ENCODE results near the gene PCMT1. TPM values are rescaled to one million over a fixed set of nuclear protein-coding genes. Genes with fewer than 3 reads are reported as not detected.

The PCMT1 gene
- total RNA-seq: 10 to 100 TPM; 33.9 to 63.1 (median 53.1) TPM
- 47.7 TPM for total RNA-seq (2013)
- total RNA-seq: 18.7 to 92.8 (median 38.8) reads per million in 29 experiments

DNA sequence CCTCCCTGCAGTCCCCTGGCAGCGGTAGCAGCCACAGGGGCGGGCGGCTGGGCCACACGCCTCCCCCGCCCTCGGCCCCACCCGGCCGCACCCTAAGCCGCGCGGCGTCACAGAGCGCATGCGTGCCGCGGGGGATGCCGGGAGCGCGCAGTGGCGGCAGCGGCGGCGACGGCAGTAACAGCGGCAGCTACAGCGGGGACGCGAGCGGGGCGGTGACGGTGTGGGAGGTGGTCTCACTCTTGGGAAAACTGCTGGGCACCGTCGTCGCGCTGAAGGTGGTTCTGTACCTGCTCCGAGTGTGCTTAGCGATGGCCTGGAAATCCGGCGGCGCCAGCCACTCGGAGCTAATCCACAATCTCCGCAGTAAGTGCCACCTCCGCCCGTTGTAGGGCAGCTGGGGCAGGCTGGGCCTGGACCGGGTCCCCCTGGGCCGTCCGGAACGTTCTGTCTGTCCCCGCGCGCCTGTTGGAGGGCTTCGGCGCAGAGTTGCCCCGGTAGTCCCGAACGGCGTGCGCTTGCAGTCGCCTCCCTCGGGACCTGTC is at the start of gene PCMT1:
Gene PCMT1 (plus strand): TSS at position 148 of the 542 bp plus-strand sequence. CDS start 161 bp downstream, at position 309.
- Histone ChIP-seq H3K4me1 (ENCODE audit: control insufficient read depth in 1 of 2, extremely low read depth in 1 of 2, insufficient read depth in 2 of 2, low read length in 2 of 2) (peaks cover 19 to 40% of the 10 kb centered on the region in 2 experiments), H3K4me3 (ENCODE audit: control insufficient read depth in 1 of 2, extremely low read depth in 1 of 2, low read length in 1 of 2) (peak within 1 kb of the TSS; percentile 80 to 99), H3K36me3 (ENCODE audit: control insufficient read depth in 2 of 2, extremely low read depth in 1 of 2, insufficient read depth in 1 of 2, low read length in 1 of 2) (no peaks in the 10 kb centered on the region), H3K27me3 (replicated peaks in 1 of 2; ENCODE audit: control insufficient read depth in 2 of 2, extremely low read depth in 1 of 2, insufficient read depth in 2 of 2, low read length in 1 of 2) (no peaks in the 10 kb centered on the region), H3K9me3 (no peaks in the 10 kb centered on the region), H3K27ac (ENCODE audit: low read length) (peak within 1 kb of the TSS; percentile 80)
- Mint-ChIP-seq H3K27ac (peak within 1 kb of the TSS; percentile 80 to 85), H3K36me3 (no peaks in the 10 kb centered on the region), H3K27me3 (no peaks in the 10 kb centered on the region), H3K4me1 (peaks cover 35 to 52% (median 50%) of the 10 kb centered on the region in 3 donors), H3K4me3 (peak within 1 kb of the TSS; percentile 84 to 99 (median 88)), H3K9me3 (no peaks in the 10 kb centered on the region)
- peak; percentile 86 to 89 (median 88) for ATAC-seq (replicated peaks in 1 of 4)
- POLR2A ChIA-PET: interaction anchor here (0.6 to 1.0 kb wide), 2 partner anchors 18 to 32 kb away, joined by 4 to 5 read pairs; partner anchors contain the start of gene LATS1 (in 1 of the 2)
- under 1% methylated on average over 60 of the region's 60 CpGs for WGBS (ENCODE audit: insufficient coverage)
- CTCF ChIA-PET: interaction anchor here (0.5 to 1.0 kb wide), 5 partner anchors 10 to 1662 kb away, joined by 3 read pairs; no protein-coding TSS in a partner anchor
- peak; percentile 75 to 96 (median 86) for DNase-seq

DNA sequence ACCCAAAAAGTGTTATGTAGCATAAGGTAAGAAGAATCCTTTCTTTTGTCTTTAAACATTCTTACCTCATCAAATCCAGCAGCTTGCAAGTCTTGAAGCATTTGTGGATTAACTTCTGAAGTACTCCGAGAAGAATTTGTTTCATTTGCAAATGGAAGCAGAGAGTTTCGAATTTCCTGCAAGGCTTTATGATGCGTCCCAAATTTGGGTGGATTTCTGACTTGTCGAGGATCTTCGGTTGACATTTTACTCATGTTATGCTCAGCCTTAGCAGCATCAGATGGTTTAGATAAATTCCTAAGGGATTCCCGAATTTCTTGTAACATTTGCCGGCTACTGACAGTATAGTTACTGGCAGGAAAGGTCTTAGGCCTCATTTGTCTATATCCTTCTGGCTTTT is 47.8 kb upstream of the PCMT1 start:
- ChIA-PET CTCF (interaction anchor here in 1 of 2 donors (0.6 kb wide), 1 partner anchor 146 kb away, joined by 3 read pairs; no protein-coding TSS in a partner anchor), POLR2A (interaction anchor here (0.5 to 0.9 kb wide), 3 partner anchors 17 to 614 kb away, joined by 3 to 6 read pairs (median 4); no protein-coding TSS in a partner anchor)
- Mint-ChIP-seq H3K9me3 (no peaks in the 10 kb centered on the region), H3K27ac (no peak overlapping the region), H3K36me3 (peaks cover 3% of the 10 kb centered on the region), H3K4me1 (peaks cover 42 to 55% (median 52%) of the 10 kb centered on the region in 3 donors), H3K4me3 (peak overlapping the region in 1 of 3 donors; percentile 10), H3K27me3 (no peaks in the 10 kb centered on the region)
- Histone ChIP-seq H3K9me3 (no peaks in the 10 kb centered on the region), H3K36me3 (ENCODE audit: control insufficient read depth in 2 of 2, extremely low read depth in 1 of 2, insufficient read depth in 1 of 2, low read length in 1 of 2) (peaks cover 0 to 31% of the 10 kb centered on the region in 2 donors), H3K4me3 (ENCODE audit: control insufficient read depth in 1 of 2, extremely low read depth in 1 of 2, low read length in 1 of 2) (no peak overlapping the region), H3K27me3 (replicated peaks in 1 of 2; ENCODE audit: control insufficient read depth in 2 of 2, extremely low read depth in 1 of 2, insufficient read depth in 2 of 2, low read length in 1 of 2) (no peaks in the 10 kb centered on the region), H3K27ac (ENCODE audit: low read length) (no peak overlapping the region), H3K4me1 (ENCODE audit: control insufficient read depth in 1 of 2, extremely low read depth in 1 of 2, insufficient read depth in 2 of 2, low read length in 2 of 2) (peaks cover 2 to 18% of the 10 kb centered on the region in 2 experiments)
- ATAC-seq (replicated peaks in 1 of 4) (no peak), DNase-seq (no peak)
- 96% methylated on average over 5 of the region's 7 CpGs for WGBS (ENCODE audit: insufficient coverage)

DNA sequence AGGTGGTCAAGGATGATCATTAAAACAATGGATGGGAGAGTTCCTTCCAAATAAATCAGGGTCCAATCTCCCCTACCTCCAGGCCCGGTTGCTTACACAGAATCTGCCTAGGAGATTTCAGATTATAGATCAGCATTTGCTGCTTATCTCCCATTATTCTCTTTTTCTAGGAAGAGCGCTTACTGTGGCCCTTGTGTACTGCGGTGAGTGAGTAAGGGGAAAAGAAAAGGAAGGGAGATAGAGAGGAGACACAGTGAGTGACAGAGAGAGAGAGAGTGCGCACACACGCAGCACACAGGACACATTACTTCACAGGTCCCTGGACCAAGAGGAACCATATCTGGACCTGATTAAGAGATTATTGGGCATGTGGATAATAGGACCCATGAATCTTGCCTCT is 37.8 kb upstream of the PCMT1 start:
- no peak for ATAC-seq (replicated peaks in 1 of 4)
- ChIA-PET POLR2A (no interaction called here), CTCF (no interaction called here)
- peaks cover 19 to 31% of the 10 kb centered on the region in 2 experiments for H3K4me1 ChIP-seq (ENCODE audit: control insufficient read depth in 1 of 2, extremely low read depth in 1 of 2, insufficient read depth in 2 of 2, low read length in 2 of 2)
- Mint-ChIP-seq H3K27ac (no peak overlapping the region), H3K4me3 (no peak overlapping the region), H3K4me1 (peaks cover 71 to 73% (median 73%) of the 10 kb centered on the region in 3 donors), H3K9me3 (no peaks in the 10 kb centered on the region), H3K27me3 (no peaks in the 10 kb centered on the region), H3K36me3 (peaks cover 9% of the 10 kb centered on the region)
- WGBS (ENCODE audit: insufficient coverage): no CpG with 5 or more reads among the region's 5 CpGs
- peaks cover 0 to 9% of the 10 kb centered on the region in 2 donors for H3K36me3 ChIP-seq (ENCODE audit: control insufficient read depth in 2 of 2, extremely low read depth in 1 of 2, insufficient read depth in 1 of 2, low read length in 1 of 2)
- H3K27me3 ChIP-seq (replicated peaks in 1 of 2; ENCODE audit: control insufficient read depth in 2 of 2, extremely low read depth in 1 of 2, insufficient read depth in 2 of 2, low read length in 1 of 2): no peaks in the 10 kb centered on the region
- no peak for DNase-seq
- no peak overlapping the region for H3K4me3 ChIP-seq (ENCODE audit: control insufficient read depth in 1 of 2, extremely low read depth in 1 of 2, low read length in 1 of 2)
- H3K9me3 ChIP-seq: no peaks in the 10 kb centered on the region
- H3K27ac ChIP-seq (ENCODE audit: low read length): no peak overlapping the region

DNA sequence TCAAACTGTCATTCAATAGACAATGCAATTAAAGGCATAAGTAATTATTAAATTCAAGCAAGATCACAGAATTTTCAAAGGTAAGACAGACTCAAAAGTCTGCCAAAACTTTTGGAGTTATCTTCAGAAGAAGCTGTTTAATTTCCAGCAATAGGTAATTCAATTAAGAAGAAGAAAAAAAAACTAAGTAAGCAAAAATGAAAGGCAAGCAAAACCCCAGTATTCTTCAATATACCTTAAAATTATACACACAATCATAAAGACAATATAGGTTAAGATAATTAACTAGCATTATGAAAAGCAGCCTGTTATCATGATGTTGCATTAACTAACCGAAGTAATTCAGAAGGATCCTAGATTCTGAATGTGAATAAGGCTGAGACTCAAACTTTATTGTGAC is 35.1 kb upstream of the PCMT1 start:
- Histone ChIP-seq H3K9me3 (no peaks in the 10 kb centered on the region), H3K4me1 (ENCODE audit: control insufficient read depth in 1 of 2, extremely low read depth in 1 of 2, insufficient read depth in 2 of 2, low read length in 2 of 2) (peaks cover 25 to 36% of the 10 kb centered on the region in 2 experiments), H3K4me3 (ENCODE audit: control insufficient read depth in 1 of 2, extremely low read depth in 1 of 2, low read length in 1 of 2) (no peak overlapping the region), H3K27me3 (replicated peaks in 1 of 2; ENCODE audit: control insufficient read depth in 2 of 2, extremely low read depth in 1 of 2, insufficient read depth in 2 of 2, low read length in 1 of 2) (no peaks in the 10 kb centered on the region), H3K27ac (ENCODE audit: low read length) (no peak overlapping the region), H3K36me3 (ENCODE audit: control insufficient read depth in 2 of 2, extremely low read depth in 1 of 2, insufficient read depth in 1 of 2, low read length in 1 of 2) (peaks cover 0 to 6% of the 10 kb centered on the region in 2 donors)
- no peaks in the 10 kb centered on the region for H3K27me3 Mint-ChIP-seq
- peaks cover 63 to 69% (median 65%) of the 10 kb centered on the region in 3 donors for H3K4me1 Mint-ChIP-seq
- WGBS (ENCODE audit: insufficient coverage): no CpG with 5 or more reads among the region's 1 CpG
- ATAC-seq (replicated peaks in 1 of 4): no peak
- H3K27ac Mint-ChIP-seq: peak overlapping the region in 1 of 2 donors; percentile 48
- no peak for DNase-seq
- peak overlapping the region in 1 of 3 donors; percentile 41 for H3K4me3 Mint-ChIP-seq
- ChIA-PET CTCF (no interaction called here), POLR2A (no interaction called here)
- H3K36me3 Mint-ChIP-seq: peaks cover 4% of the 10 kb centered on the region
- H3K9me3 Mint-ChIP-seq: no peaks in the 10 kb centered on the region

DNA sequence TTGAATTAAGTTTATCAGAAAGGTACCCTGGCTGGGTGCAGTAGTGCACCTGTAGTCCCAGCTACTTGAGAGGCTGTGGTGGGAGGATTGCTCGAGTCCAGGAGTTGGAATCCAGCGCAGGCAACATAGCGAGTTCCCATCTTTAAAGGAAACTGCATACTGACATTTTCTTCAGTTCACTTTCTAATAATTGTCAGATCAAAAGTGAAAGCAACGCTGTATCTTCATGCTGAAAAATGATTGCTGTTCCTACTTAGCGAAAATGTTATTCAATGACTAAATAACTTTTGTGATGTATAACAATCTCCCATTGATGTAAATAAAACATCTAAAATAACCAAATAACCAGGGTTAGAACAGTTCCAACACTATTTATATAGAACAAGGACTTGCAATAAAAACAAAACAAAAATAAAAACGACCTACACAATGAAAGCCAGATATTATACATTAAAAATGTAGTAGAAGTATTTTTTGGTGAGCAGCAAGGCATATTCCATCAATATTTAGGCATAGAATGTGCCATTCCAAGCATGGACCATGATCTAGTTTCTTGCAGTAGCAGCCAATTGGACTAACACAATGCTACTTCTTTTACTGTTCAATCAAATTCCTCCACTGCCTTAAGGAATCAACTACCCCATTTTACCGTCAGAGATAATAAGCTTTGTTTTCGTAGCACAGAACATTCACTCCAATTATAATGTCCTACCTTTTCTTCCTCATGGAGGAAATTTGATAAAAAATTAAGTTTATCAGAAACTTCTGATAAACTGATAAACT is 33.2 kb upstream of the PCMT1 start:
- Histone ChIP-seq H3K27ac (ENCODE audit: low read length) (peak overlapping the region; percentile 20), H3K9me3 (no peaks in the 10 kb centered on the region), H3K4me1 (ENCODE audit: control insufficient read depth in 1 of 2, extremely low read depth in 1 of 2, insufficient read depth in 2 of 2, low read length in 2 of 2) (peaks cover 19 to 27% of the 10 kb centered on the region in 2 experiments), H3K36me3 (ENCODE audit: control insufficient read depth in 2 of 2, extremely low read depth in 1 of 2, insufficient read depth in 1 of 2, low read length in 1 of 2) (peaks cover 0 to 6% of the 10 kb centered on the region in 2 donors), H3K27me3 (replicated peaks in 1 of 2; ENCODE audit: control insufficient read depth in 2 of 2, extremely low read depth in 1 of 2, insufficient read depth in 2 of 2, low read length in 1 of 2) (no peaks in the 10 kb centered on the region), H3K4me3 (ENCODE audit: control insufficient read depth in 1 of 2, extremely low read depth in 1 of 2, low read length in 1 of 2) (peak overlapping the region in 1 of 2 donors; percentile 22)
- peak overlapping the region; percentile 72 to 89 for H3K27ac Mint-ChIP-seq
- H3K27me3 Mint-ChIP-seq: no peaks in the 10 kb centered on the region
- peaks cover 2% of the 10 kb centered on the region for H3K36me3 Mint-ChIP-seq
- peak overlapping the region; percentile 94 to 97 (median 96) for H3K4me3 Mint-ChIP-seq
- DNase-seq (peak in 1 of 35 experiments; percentile 22), ATAC-seq (replicated peaks in 1 of 4) (no peak)
- peaks cover 46 to 58% (median 46%) of the 10 kb centered on the region in 3 donors for H3K4me1 Mint-ChIP-seq
- CTCF ChIA-PET: interaction anchor here in 1 of 2 donors (1.0 to 1.9 kb wide), 3 partner anchors 11 to 171 kb away, joined by 3 to 6 read pairs (median 5); partner anchors contain the start of genes NUP43 and PPIL4
- POLR2A ChIA-PET: interaction anchor here (0.5 to 1.0 kb wide), 5 partner anchors 23 to 141 kb away, joined by 3 to 8 read pairs (median 4); no protein-coding TSS in a partner anchor
- H3K9me3 Mint-ChIP-seq: no peaks in the 10 kb centered on the region
- 0% methylated on average over 1 of the region's 8 CpGs for WGBS (ENCODE audit: insufficient coverage)

DNA sequence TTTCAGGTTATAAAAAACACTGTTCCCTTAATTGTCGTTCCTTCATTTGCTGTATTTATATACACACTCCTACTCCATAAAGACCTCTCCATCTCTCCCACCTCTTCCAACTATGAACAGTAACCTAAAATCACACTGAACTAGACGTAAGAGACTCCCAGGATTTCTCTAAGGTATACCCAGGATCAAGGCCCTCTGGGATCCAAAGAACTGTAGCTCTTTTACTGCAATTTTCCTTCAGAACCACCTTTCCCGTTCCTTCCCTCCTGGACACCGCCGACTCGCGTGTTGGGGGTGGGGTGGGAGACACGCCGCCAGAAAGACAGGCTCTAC is 32.3 kb upstream of the PCMT1 start:
- Histone ChIP-seq H3K36me3 (ENCODE audit: control insufficient read depth in 2 of 2, extremely low read depth in 1 of 2, insufficient read depth in 1 of 2, low read length in 1 of 2) (peaks cover 0 to 2% of the 10 kb centered on the region in 2 donors), H3K4me3 (ENCODE audit: control insufficient read depth in 1 of 2, extremely low read depth in 1 of 2, low read length in 1 of 2) (peak overlapping the region; percentile 77 to 88), H3K9me3 (no peaks in the 10 kb centered on the region), H3K4me1 (ENCODE audit: control insufficient read depth in 1 of 2, extremely low read depth in 1 of 2, insufficient read depth in 2 of 2, low read length in 2 of 2) (peaks cover 19 to 22% of the 10 kb centered on the region in 2 experiments), H3K27me3 (replicated peaks in 1 of 2; ENCODE audit: control insufficient read depth in 2 of 2, extremely low read depth in 1 of 2, insufficient read depth in 2 of 2, low read length in 1 of 2) (no peaks in the 10 kb centered on the region), H3K27ac (ENCODE audit: low read length) (peak overlapping the region; percentile 84)
- no peak for DNase-seq
- no peaks in the 10 kb centered on the region for H3K9me3 Mint-ChIP-seq
- POLR2A ChIA-PET: interaction anchor here (0.6 to 2.3 kb wide), 5 partner anchors 13 to 32 kb away, joined by 3 to 8 read pairs (median 6); partner anchors contain the start of gene PCMT1 (in 1 of the 2)
- CTCF ChIA-PET: interaction anchor here in 1 of 2 donors (0.6 to 1.9 kb wide), 5 partner anchors 12 to 233 kb away, joined by 3 to 16 read pairs (median 5); partner anchors contain the start of genes NUP43, PPIL4 and ZC3H12D
- no peak for ATAC-seq (replicated peaks in 1 of 4)
- H3K27me3 Mint-ChIP-seq: no peaks in the 10 kb centered on the region
- 0% methylated on average over 3 of the region's 9 CpGs for WGBS (ENCODE audit: insufficient coverage)
- peak overlapping the region; percentile 89 to 95 for H3K27ac Mint-ChIP-seq
- peak overlapping the region; percentile 94 to 97 (median 96) for H3K4me3 Mint-ChIP-seq
- H3K4me1 Mint-ChIP-seq: peaks cover 40 to 52% (median 41%) of the 10 kb centered on the region in 3 donors
- peaks cover 2% of the 10 kb centered on the region for H3K36me3 Mint-ChIP-seq

Data from T-cell (primary cell).